Peyer's patch (tissue), 4 donors: ENCODE measurements around the gene RFX3. TPM values are rescaled to one million over a fixed set of nuclear protein-coding genes. Genes with fewer than 3 reads are reported as not detected.

Experiments used
- DNase-seq, 3 donors: peaks; one replicate each; pipeline ENCODE4 v3.0.0-alpha.2; 2017 to 2019
- H3K27ac ChIP-seq, 4 donors: fragments of 200-600 bp; sonication (generic); one replicate each; pipeline ENCODE4 v1.5.1; 2016 to 2019
- H3K27me3 ChIP-seq, 2 donors: fragments of 200-600 bp; sonication (generic); one replicate each; pipeline ENCODE4 v1.5.1; 2019
- H3K36me3 ChIP-seq, 3 donors: fragments of 200-600 bp; sonication (generic); one replicate each; pipeline ENCODE4 v1.5.1; 2016 to 2019
- H3K4me1 ChIP-seq, 4 donors: fragments of 200-600 bp; sonication (generic); one replicate each; pipeline ENCODE4 v1.5.1; 2016 to 2019
- H3K4me3 ChIP-seq, 4 donors: fragments of 200-600 bp; sonication (generic); 1 replicate in 3 of 4; 2 replicates in 1 of 4; pipeline ENCODE4 v1.5.1; 2016 to 2019; ENCODE audit warnings: mild to moderate bottlenecking in 1 of 4
- H3K9me3 ChIP-seq, 4 donors: fragments of 200-600 bp; sonication (generic); one replicate each; pipeline ENCODE4 v1.5.1; 2016 to 2019; ENCODE audit warnings: mild to moderate bottlenecking in 1 of 4
- POLR2A ChIP-seq, 2 donors: fragments of 450-650 bp; IDR thresholded peaks; one replicate each; pipeline ENCODE4 v1.5.1; 2017; ENCODE audit warnings: antibody characterized with exemption in 2 of 2, mild to moderate bottlenecking in 2 of 2, moderate library complexity in 2 of 2
- total RNA-seq, 4 donors: library from RNA; depleted of rRNA; stranded (reverse); fragments of >200 nt; gene quantifications; one replicate each; pipeline ENCODE4 v1.1.0, GENCODE V29; 2016
- TF ChIP-seq, protein P1 (sequence below), 6 experiments: fragments of 450-650 bp in 4 of 6; fragments of 200-600 bp in 2 of 6; sonication (generic) in 1 of 6; IDR thresholded peaks; one replicate each; pipeline ENCODE4 v1.5.1; 2017 to 2019; ENCODE audit warnings: antibody characterized with exemption in 6 of 6, mild to moderate bottlenecking in 3 of 6, moderate library complexity in 1 of 6

The RFX3 gene
- total RNA-seq, 4 donors from 2014 or later, result 3.9 to 31.4 (median 9.5) TPM

DNA sequence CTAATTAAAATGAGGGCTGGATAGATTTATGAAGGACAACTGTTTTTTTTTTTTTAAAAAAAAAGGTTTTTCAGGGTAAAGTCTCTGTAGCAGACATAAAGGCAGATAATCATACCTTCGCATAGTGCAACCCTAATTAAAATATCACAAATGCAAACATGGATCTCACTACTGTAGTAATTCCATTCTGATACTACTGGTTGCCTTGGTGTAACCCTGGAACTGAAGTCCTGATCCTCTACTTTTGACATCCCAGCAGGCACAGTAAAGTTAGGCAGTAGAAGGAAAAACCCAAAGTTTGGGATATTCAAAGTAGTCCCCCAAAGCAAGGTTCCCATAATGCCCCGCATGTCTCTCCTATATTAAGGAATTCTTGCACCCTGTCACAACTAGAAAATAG, 19.6 kb downstream of the RFX3 start:
- no peaks in the 10 kb centered on the region for H3K36me3 ChIP-seq
- no peak overlapping the region for H3K27ac ChIP-seq
- H3K27me3 ChIP-seq, result no peaks in the 10 kb centered on the region
- H3K4me1 ChIP-seq, result no peaks in the 10 kb centered on the region
- no peak overlapping the region for H3K4me3 ChIP-seq
- H3K9me3 ChIP-seq, result no peaks in the 10 kb centered on the region
- DNase-seq, result no peak
- TF ChIP-seq POLR2A (IDR thresholded peaks at IDR 0.05), result no peak
- TF ChIP-seq, protein P1, sequence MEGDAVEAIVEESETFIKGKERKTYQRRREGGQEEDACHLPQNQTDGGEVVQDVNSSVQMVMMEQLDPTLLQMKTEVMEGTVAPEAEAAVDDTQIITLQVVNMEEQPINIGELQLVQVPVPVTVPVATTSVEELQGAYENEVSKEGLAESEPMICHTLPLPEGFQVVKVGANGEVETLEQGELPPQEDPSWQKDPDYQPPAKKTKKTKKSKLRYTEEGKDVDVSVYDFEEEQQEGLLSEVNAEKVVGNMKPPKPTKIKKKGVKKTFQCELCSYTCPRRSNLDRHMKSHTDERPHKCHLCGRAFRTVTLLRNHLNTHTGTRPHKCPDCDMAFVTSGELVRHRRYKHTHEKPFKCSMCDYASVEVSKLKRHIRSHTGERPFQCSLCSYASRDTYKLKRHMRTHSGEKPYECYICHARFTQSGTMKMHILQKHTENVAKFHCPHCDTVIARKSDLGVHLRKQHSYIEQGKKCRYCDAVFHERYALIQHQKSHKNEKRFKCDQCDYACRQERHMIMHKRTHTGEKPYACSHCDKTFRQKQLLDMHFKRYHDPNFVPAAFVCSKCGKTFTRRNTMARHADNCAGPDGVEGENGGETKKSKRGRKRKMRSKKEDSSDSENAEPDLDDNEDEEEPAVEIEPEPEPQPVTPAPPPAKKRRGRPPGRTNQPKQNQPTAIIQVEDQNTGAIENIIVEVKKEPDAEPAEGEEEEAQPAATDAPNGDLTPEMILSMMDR (IDR thresholded peaks at IDR 0.05), result no peak

- Histone ChIP-seq H3K27ac (no peak overlapping the region), H3K36me3 (no peaks in the 10 kb centered on the region), H3K4me1 (no peaks in the 10 kb centered on the region), H3K9me3 (no peaks in the 10 kb centered on the region), H3K27me3 (no peaks in the 10 kb centered on the region), H3K4me3 (no peak overlapping the region)
- DNase-seq, result no peak
- TF ChIP-seq, protein P1 (IDR thresholded peaks at IDR 0.05), result no peak
- TF ChIP-seq POLR2A (IDR thresholded peaks at IDR 0.05), result no peak
Measured at GRCh38 chr9:3502560-3503398, 23.0 kb downstream of the RFX3 start.

DNA sequence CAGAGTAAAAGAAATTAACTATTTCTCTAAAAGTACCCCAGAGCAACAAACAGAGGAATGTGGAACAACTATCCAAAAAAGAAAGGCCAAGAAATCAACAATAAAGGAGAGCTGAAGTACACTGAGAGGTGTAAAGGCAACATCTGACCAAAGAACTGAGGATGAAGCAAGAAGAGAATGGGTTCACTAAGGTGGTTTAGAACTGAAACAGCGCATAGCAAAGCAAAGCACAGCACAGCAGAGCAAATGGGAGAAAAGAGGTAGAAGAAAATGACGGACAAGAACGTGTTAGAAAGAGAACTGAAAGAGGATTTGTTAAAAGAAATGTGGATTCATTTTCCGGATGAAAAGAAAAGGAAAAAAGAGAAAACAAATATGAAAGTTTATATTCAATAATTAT, 25.8 kb downstream of the RFX3 start:
- Histone ChIP-seq H3K27ac (no peak overlapping the region), H3K27me3 (no peaks in the 10 kb centered on the region), H3K4me3 (no peak overlapping the region), H3K36me3 (no peaks in the 10 kb centered on the region), H3K9me3 (no peaks in the 10 kb centered on the region), H3K4me1 (no peaks in the 10 kb centered on the region)
- TF ChIP-seq, protein P1 (IDR thresholded peaks at IDR 0.05), result no peak
- no peak for TF ChIP-seq POLR2A (IDR thresholded peaks at IDR 0.05)
- no peak for DNase-seq

- DNase-seq, result no peak
- Histone ChIP-seq H3K27me3 (no peaks in the 10 kb centered on the region), H3K36me3 (no peaks in the 10 kb centered on the region), H3K4me1 (no peaks in the 10 kb centered on the region), H3K27ac (no peak overlapping the region), H3K9me3 (no peaks in the 10 kb centered on the region), H3K4me3 (no peak overlapping the region)
- TF ChIP-seq, protein P1 (IDR thresholded peaks at IDR 0.05), result no peak
- no peak for TF ChIP-seq POLR2A (IDR thresholded peaks at IDR 0.05)
Measured at GRCh38 chr9:3498691-3499090, 27.1 kb downstream of the RFX3 start.

- DNase-seq, result no peak
- H3K27me3 ChIP-seq, result no peaks in the 10 kb centered on the region
- TF ChIP-seq, protein P1 (IDR thresholded peaks at IDR 0.05), result no peak
- TF ChIP-seq POLR2A (IDR thresholded peaks at IDR 0.05), result no peak
Measured at GRCh38 chr9:3497857-3498256, 27.9 kb downstream of the RFX3 start.

More at GRCh38 chr9:3497857-3498256, 27.9 kb downstream of the RFX3 start:
- Histone ChIP-seq H3K36me3 (no peaks in the 10 kb centered on the region), H3K4me3 (no peak overlapping the region), H3K4me1 (no peaks in the 10 kb centered on the region), H3K9me3 (no peaks in the 10 kb centered on the region), H3K27ac (no peak overlapping the region)
